Measurements from ENCODE around the gene CRAMP1. TPM values are rescaled to one million over a fixed set of nuclear protein-coding genes. Genes with fewer than 3 reads are reported as not detected.

Gene CRAMP1
- total and polyA plus RNA-seq, 12 donors = 4.3 to 19.0 (median 9.9) TPM

DNA sequence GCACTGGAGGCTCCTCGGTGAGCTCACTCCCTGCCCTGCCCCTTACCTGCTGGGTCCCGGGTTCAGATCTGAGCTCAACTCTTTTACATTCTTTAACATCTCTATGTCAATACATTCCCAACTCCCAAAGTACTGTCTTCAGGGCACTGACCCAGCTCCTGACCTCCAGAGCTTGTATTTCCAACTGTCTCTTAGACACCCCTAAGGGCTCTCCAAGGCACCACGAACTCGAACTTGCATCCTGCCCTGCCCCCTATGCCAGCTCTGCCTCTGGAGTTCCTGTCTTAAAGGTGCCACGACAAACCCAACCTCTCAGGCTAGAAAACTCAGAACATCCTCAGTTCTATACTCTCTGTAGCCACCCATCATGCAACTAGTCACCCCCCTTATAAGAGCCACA, 38.9 kb upstream of the CRAMP1 start:
- Histone ChIP-seq H3K9me3 (replicated peaks in 1 of 3) (no peaks in the 10 kb centered on the region), H3K27me3 (no peaks in the 10 kb centered on the region), H3K4me1 (replicated peaks in 1 of 2) (no peaks in the 10 kb centered on the region), H3K4me3 (no peak overlapping the region), H3K27ac (no peak overlapping the region), H3K36me3 (replicated peaks in 1 of 2) (no peaks in the 10 kb centered on the region)
- 84 to 91% (median 89%) methylated on average over 4 to 5 of the region's 5 CpGs for WGBS, 4 donors
- DNase-seq = no peak
- intact Hi-C loops (cut with DNase I) = no loop called here
- TF ChIP-seq, protein P1, sequence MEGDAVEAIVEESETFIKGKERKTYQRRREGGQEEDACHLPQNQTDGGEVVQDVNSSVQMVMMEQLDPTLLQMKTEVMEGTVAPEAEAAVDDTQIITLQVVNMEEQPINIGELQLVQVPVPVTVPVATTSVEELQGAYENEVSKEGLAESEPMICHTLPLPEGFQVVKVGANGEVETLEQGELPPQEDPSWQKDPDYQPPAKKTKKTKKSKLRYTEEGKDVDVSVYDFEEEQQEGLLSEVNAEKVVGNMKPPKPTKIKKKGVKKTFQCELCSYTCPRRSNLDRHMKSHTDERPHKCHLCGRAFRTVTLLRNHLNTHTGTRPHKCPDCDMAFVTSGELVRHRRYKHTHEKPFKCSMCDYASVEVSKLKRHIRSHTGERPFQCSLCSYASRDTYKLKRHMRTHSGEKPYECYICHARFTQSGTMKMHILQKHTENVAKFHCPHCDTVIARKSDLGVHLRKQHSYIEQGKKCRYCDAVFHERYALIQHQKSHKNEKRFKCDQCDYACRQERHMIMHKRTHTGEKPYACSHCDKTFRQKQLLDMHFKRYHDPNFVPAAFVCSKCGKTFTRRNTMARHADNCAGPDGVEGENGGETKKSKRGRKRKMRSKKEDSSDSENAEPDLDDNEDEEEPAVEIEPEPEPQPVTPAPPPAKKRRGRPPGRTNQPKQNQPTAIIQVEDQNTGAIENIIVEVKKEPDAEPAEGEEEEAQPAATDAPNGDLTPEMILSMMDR (IDR thresholded peaks at IDR 0.05) = no peak
- TF ChIP-seq POLR2A (IDR thresholded peaks at IDR 0.05) = no peak

DNA sequence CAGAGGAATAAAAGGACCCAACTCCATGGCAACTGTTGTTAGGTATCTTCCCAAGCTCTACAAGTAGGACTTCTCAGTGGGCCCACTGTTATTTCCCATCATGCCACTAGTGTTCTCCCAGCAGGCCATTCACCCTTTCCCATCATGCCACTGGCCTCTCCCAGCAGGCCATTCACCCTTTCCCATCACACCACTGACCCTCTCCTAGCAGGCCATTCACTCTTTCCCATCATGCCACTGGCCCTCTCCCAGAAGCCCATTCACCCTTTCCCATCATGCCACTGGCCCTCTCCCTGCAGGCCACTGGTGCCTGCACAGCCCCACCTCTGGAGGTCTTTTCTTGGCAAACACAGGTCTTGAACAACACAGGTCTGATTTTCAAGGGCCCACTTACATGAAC, 36.6 kb upstream of the CRAMP1 start:
- Histone ChIP-seq H3K4me3 (no peak overlapping the region), H3K9me3 (replicated peaks in 1 of 3) (no peaks in the 10 kb centered on the region), H3K36me3 (replicated peaks in 1 of 2) (peaks cover 0 to 14% of the 10 kb centered on the region in 2 donors), H3K27me3 (no peaks in the 10 kb centered on the region), H3K27ac (no peak overlapping the region), H3K4me1 (replicated peaks in 1 of 2) (no peaks in the 10 kb centered on the region)
- TF ChIP-seq, protein P1 (IDR thresholded peaks at IDR 0.05) = no peak
- no peak for TF ChIP-seq POLR2A (IDR thresholded peaks at IDR 0.05)
- DNase-seq = no peak
- intact Hi-C loops (cut with DNase I) = no loop called here

DNA sequence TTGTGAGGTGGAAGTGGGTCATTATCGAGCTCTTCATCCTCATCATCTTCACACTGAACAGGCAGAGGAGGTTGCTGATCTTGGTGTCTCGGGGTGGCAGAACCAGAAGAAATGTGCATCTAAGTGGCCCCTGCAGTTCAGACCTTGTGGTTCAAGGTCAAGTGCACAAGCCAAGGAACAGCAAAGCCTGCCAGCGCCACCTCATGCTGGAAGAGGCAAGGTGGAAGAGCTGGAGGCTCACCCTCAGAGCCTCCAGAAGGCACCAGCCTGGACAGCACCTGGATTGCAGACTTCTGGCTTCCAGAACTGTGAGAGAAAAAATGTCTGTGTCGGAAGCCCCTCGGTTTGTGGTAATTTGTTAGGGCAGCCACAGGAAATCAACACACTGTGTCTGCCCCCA, 32.9 kb upstream of the CRAMP1 start:
- H3K4me3 ChIP-seq = no peak overlapping the region
- H3K4me1 ChIP-seq (replicated peaks in 1 of 2) = no peaks in the 10 kb centered on the region
- TF ChIP-seq POLR2A (IDR thresholded peaks at IDR 0.05) = no peak
- TF ChIP-seq, protein P1 (IDR thresholded peaks at IDR 0.05) = no peak
- intact Hi-C loops (cut with DNase I) = no loop called here
- no peaks in the 10 kb centered on the region for H3K9me3 ChIP-seq (replicated peaks in 1 of 3)
- H3K36me3 ChIP-seq (replicated peaks in 1 of 2) = peaks cover 0 to 36% of the 10 kb centered on the region in 2 donors
- DNase-seq = no peak
- no peak overlapping the region for H3K27ac ChIP-seq
- H3K27me3 ChIP-seq = no peaks in the 10 kb centered on the region
- 82 to 98% (median 92%) methylated on average over 3 to 5 of the region's 5 CpGs for WGBS, 4 donors

DNA sequence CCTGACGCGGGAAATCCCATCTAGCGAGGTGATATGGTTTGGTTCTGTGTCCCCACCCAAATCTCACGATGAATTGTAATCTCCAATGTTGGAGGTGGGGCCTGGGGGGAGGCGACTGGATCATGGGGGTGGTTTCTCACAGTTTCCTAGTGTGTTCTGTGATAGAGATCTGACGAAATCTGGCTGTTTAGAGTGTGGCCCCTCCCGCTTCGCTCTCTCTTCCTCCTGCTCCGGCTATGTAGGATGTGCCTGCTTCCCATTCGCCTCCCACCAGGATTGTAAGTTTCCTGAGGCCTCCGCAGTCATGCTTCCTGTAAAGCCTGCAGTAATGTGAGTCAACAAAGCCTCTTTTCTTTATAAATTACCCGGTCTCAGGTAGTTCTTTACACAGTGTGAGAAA, 31.9 kb upstream of the CRAMP1 start:
- intact Hi-C loops (cut with DNase I) = no loop called here
- WGBS, 4 donors = 83 to 95% (median 91%) methylated on average over 12 of the region's 12 CpGs
- no peak for DNase-seq
- H3K9me3 ChIP-seq (replicated peaks in 1 of 3) = no peaks in the 10 kb centered on the region
- H3K4me1 ChIP-seq (replicated peaks in 1 of 2) = no peaks in the 10 kb centered on the region
- H3K4me3 ChIP-seq = no peak overlapping the region
- no peak for TF ChIP-seq POLR2A (IDR thresholded peaks at IDR 0.05)
- TF ChIP-seq, protein P1 (IDR thresholded peaks at IDR 0.05) = no peak
- H3K27ac ChIP-seq = no peak overlapping the region
- no peaks in the 10 kb centered on the region for H3K27me3 ChIP-seq
- H3K36me3 ChIP-seq (replicated peaks in 1 of 2) = peaks cover 0 to 39% of the 10 kb centered on the region in 2 donors

All from adrenal gland (tissue), 12 donors.